Spleen (tissue), 11 donors: ENCODE data around the gene ATP1A3. TPM values are rescaled to one million over a fixed set of nuclear protein-coding genes. Genes with fewer than 3 reads are reported as not detected.

ENCODE experiments used
- DNase-seq: peaks from one replicate; pipeline ENCODE4 v3.0.0-alpha.2; 2020
- H3K27ac ChIP-seq, 8 donors: fragments of 200-600 bp; sonication (generic) in 7 of 8; 1 replicate in 4 of 8; 2 replicates in 4 of 8; pipeline versions ENCODE4 v1.5.0 to v1.8.0; 2016 to 2021; ENCODE audit warnings: inconsistent platforms in 4 of 8, mild to moderate bottlenecking in 4 of 8, moderate library complexity in 1 of 8
- H3K27me3 ChIP-seq, 7 donors: fragments of 200-600 bp; sonication (generic) in 6 of 7; replicated peaks in 1 of 7; 1 replicate in 4 of 7; 2 replicates in 3 of 7; pipeline versions ENCODE4 v1.5.0 to v1.8.0; 2016 to 2021; ENCODE audit warnings: inconsistent platforms in 3 of 7, mild to moderate bottlenecking in 1 of 7
- H3K36me3 ChIP-seq, 6 donors: fragments of 200-600 bp; sonication (generic) in 5 of 6; 1 replicate in 4 of 6; 2 replicates in 2 of 6; pipeline versions ENCODE4 v1.5.0 to v1.8.0; 2016 to 2021; ENCODE audit warnings: inconsistent platforms in 2 of 6
- H3K4me1 ChIP-seq, 6 donors: fragments of 200-600 bp; sonication (generic) in 5 of 6; 1 replicate in 3 of 6; 2 replicates in 3 of 6; pipeline versions ENCODE4 v1.5.0 to v1.8.0; 2016 to 2021; ENCODE audit warnings: inconsistent platforms in 3 of 6
- H3K4me3 ChIP-seq, 8 donors: fragments of 200-600 bp; sonication (generic) in 7 of 8; 1 replicate in 4 of 8; 2 replicates in 4 of 8; pipeline versions ENCODE4 v1.5.0 to v1.8.0; 2016 to 2021; ENCODE audit warnings: inconsistent platforms in 4 of 8, mild to moderate bottlenecking in 4 of 8, moderate library complexity in 2 of 8
- H3K9me3 ChIP-seq, 8 donors: fragments of 200-600 bp; sonication (generic) in 7 of 8; 1 replicate in 4 of 8; 2 replicates in 4 of 8; pipeline versions ENCODE4 v1.5.0 to v1.8.0; 2016 to 2021; ENCODE audit warnings: inconsistent platforms in 4 of 8
- CTCF ChIP-seq, 11 experiments: fragments of 200-600 bp in 7 of 11; fragments of 450-650 bp in 4 of 11; sonication (generic) in 4 of 11; IDR thresholded peaks in 8 of 11; conservative IDR thresholded peaks in 3 of 11; 1 replicate in 7 of 11; 2 replicates in 4 of 11; pipeline versions ENCODE4 v1.4.0 to v1.8.0; 2016 to 2021; ENCODE audit warnings: antibody characterized with exemption in 11 of 11, inconsistent platforms in 4 of 11, mild to moderate bottlenecking in 1 of 11
- POLR2A ChIP-seq, 3 donors: fragments of 450-650 bp; IDR thresholded peaks; one replicate each; pipeline ENCODE4 v1.5.1; 2017; ENCODE audit warnings: antibody characterized with exemption in 3 of 3, mild to moderate bottlenecking in 1 of 3
- POLR2AphosphoS5 ChIP-seq, 3 donors: sonication (generic); formaldehyde crosslinking; IDR thresholded peaks; one replicate each; pipeline ENCODE4 v1.5.1; 2017; ENCODE audit warnings: antibody characterized with exemption in 3 of 3
- WGBS, 5 donors: extraction: QIAGEN DNeasy Blood & Tissue Kit in 3 of 5; methylation state at CpG; one replicate each; pipeline versions ENCODE4 v1.1.5 to v1.1.7; 2013 to 2018; 5-methylcytosine and 5-hydroxymethylcytosine counted together
- intact Hi-C: fragments of 100-400 bp; cut with DNase I; formaldehyde crosslinking; loops from one replicate; pipeline ENCODE4 v1.15.0; 2023; ENCODE audit warnings: low total_unique reads
- polyA plus RNA-seq, 3 donors: library from polyadenylated mRNA; stranded (reverse); fragments of 200-250 nt; gene quantifications; one replicate each; pipeline ENCODE4 v1.2.1, GENCODE V29; 2013
- total RNA-seq, 7 donors: library from RNA; depleted of rRNA in 3 of 7; stranded (reverse); fragments of >200 nt in 3 of 7; fragmentation: NEBNext Ultra II Directional in 4 of 7; extraction: Animal tissue kit (Norgen Biotek cat#: 25700) in 4 of 7; gene quantifications; one replicate each; pipeline versions ENCODE4 v1.1.0 to v1.2.1, GENCODE V29; 2016 to 2021
- donor health status: healthy with polysubstance abuse.
- donor health status: DM: no; HTN: no; CAD: no; lungs with moderate emphysema.
- donor health status: DM: no; HTN: no; CAD: no.
- donor health status: Bipolar disorder and iron deficiency.
- donor health status: healthy.
- donor health status: DM: no; HTN: no; CAD: no.
- donor health status: DM: yes; HTN: yes; CAD: no.

Gene ATP1A3
- total and polyA plus RNA-seq, 10 donors, result 0.39 to 2.2 (median 1.2) TPM

GRCh38 chr19:42010245-42011126 is 16.5 kb upstream of the ATP1A3 start:
- DNase-seq, result no peak
- intact Hi-C loops, result no loop called here
- TF ChIP-seq POLR2AphosphoS5 (IDR thresholded peaks at IDR 0.05) (no peak), CTCF (IDR thresholded peaks at IDR 0.05 in 8 of 11, conservative IDR thresholded peaks at IDR 0.05 in 3 of 11) (no peak), POLR2A (IDR thresholded peaks at IDR 0.05) (no peak)
- H3K27ac ChIP-seq, result no peak overlapping the region
- no peaks in the 10 kb centered on the region for H3K36me3 ChIP-seq
- H3K4me3 ChIP-seq, result no peak overlapping the region
- H3K27me3 ChIP-seq, result peaks cover 0 to 5% (median 0%) of the 10 kb centered on the region in 7 donors
- no peaks in the 10 kb centered on the region for H3K4me1 ChIP-seq
- WGBS, 5 donors, result 79 to 92% (median 83%) methylated on average over 11 of the region's 11 CpGs
- H3K9me3 ChIP-seq, result no peaks in the 10 kb centered on the region

DNA sequence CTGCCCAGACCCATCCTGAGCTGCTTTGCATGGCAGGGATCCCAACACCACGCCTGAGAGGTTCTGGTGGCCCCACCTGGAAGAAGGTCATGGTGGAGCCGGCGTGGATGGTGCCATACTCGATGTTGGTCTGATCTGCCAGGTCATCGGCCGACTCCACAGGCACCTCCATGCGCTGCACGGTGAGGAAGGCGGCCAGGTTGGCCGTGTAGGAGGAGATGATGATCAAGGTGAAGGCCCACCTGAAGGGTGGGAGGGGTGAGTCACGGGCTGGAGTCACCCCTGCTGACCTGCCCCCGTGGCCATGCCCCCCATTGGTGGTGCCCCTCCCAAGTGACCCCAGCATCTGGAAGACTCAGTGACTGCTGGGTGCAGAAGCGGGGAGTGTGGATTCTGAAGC is 12.5 kb upstream of the ATP1A3 start:
- intact Hi-C loops, result no loop called here
- Histone ChIP-seq H3K9me3 (no peaks in the 10 kb centered on the region), H3K27me3 (peaks cover 0 to 27% (median 0%) of the 10 kb centered on the region in 7 donors), H3K4me1 (no peaks in the 10 kb centered on the region), H3K4me3 (no peak overlapping the region), H3K36me3 (no peaks in the 10 kb centered on the region), H3K27ac (no peak overlapping the region)
- TF ChIP-seq POLR2A (IDR thresholded peaks at IDR 0.05) (no peak), POLR2AphosphoS5 (IDR thresholded peaks at IDR 0.05) (no peak), CTCF (IDR thresholded peaks at IDR 0.05 in 8 of 11, conservative IDR thresholded peaks at IDR 0.05 in 3 of 11) (no peak)
- WGBS, 5 donors, result 80 to 93% (median 91%) methylated on average over 10 to 13 of the region's 13 CpGs
- DNase-seq, result no peak

DNA sequence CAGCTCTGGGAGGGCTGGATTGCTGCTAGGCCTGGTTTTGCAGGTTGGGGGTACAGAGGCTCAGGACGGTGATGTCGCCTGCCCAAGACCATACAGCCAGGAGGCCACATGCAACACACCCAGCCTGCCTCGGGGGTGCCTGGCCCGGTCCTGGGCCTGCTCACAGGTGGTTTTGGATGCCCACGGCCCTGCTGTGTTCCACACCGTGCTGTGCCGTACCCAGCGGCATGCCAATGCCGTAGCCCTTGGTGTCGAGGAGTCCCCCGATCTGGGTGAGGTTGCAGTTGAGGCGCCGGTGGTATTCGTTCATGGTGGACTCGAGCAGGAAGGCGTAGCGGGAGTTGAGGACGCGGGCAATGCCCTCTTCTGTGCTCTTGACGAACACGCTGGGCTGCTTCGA is 11.5 kb upstream of the ATP1A3 start:
- no peak overlapping the region for H3K27ac ChIP-seq
- no peak overlapping the region for H3K4me3 ChIP-seq
- no peaks in the 10 kb centered on the region for H3K9me3 ChIP-seq
- H3K4me1 ChIP-seq, result no peaks in the 10 kb centered on the region
- H3K27me3 ChIP-seq, result peaks cover 0 to 38% (median 7%) of the 10 kb centered on the region in 7 donors
- H3K36me3 ChIP-seq, result no peaks in the 10 kb centered on the region
- intact Hi-C loops, result no loop called here
- WGBS, 5 donors, result 87 to 96% (median 94%) methylated on average over 19 to 22 of the region's 22 CpGs
- TF ChIP-seq POLR2A (IDR thresholded peaks at IDR 0.05) (no peak), POLR2AphosphoS5 (IDR thresholded peaks at IDR 0.05) (no peak), CTCF (IDR thresholded peaks at IDR 0.05 in 8 of 11, conservative IDR thresholded peaks at IDR 0.05 in 3 of 11) (no peak)
- no peak for DNase-seq

DNA sequence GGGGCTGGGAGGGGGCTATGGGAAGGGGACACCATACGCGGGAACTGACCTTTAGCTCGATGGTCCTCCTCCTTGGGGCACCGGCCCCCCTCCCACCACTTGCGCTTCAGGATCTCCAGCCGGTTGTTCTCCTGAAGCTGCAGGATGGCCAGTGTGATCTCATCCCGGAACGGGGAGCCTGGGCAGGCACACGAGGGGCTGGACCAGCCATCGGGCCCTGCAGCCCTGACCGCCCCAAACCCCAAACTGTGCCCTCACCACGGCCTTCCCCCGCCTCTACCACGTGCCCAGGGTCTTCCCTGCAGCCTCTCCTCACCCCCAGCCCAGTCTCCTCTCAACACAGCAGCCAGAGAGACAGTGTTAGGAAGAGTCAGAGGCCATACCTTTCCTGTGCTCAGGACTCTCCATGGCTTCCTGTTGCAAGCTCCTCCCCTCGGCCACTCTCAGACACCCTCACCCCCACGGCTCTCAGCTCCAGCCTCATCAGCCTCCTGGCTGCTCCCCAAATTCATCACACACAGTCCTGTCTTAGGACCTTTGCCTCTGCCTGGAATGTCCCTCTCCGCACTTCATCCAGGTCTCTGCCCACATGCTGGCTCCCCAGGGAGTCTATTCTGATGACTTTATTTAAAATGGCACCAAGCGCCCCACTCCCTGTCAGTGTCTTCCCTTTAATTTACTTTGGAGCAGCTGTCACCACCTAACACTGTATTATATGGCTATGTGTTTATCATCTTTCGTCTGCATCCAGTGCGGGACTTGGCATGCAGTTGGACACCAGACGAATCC is 9.7 kb upstream of the ATP1A3 start:
- no peaks in the 10 kb centered on the region for H3K9me3 ChIP-seq
- intact Hi-C loops, result no loop called here
- peaks cover 0 to 56% (median 22%) of the 10 kb centered on the region in 7 donors for H3K27me3 ChIP-seq
- TF ChIP-seq POLR2A (IDR thresholded peaks at IDR 0.05), result no peak
- no peak for TF ChIP-seq POLR2AphosphoS5 (IDR thresholded peaks at IDR 0.05)
- TF ChIP-seq CTCF (IDR thresholded peaks at IDR 0.05 in 8 of 11, conservative IDR thresholded peaks at IDR 0.05 in 3 of 11), result no peak
- H3K4me1 ChIP-seq, result peaks cover 0 to 10% (median under 1%) of the 10 kb centered on the region in 6 donors
- H3K27ac ChIP-seq, result no peak overlapping the region
- no peak overlapping the region for H3K4me3 ChIP-seq
- DNase-seq, result no peak
- WGBS, 5 donors, result 75 to 87% (median 83%) methylated on average over 16 to 21 of the region's 21 CpGs
- no peaks in the 10 kb centered on the region for H3K36me3 ChIP-seq
